ENCODE measurements around the gene MB.

- TF ChIP-seq EZH2 (IDR thresholded peaks at IDR 0.05; ENCODE audit: low read depth, unreplicated experiment) (no peak), CTCF (conservative IDR thresholded peaks at IDR 0.05; ENCODE audit: low read depth in 2 of 2) (no peak), CREB1 (CRISPR knock-in tag; IDR thresholded peaks at IDR 0.05; ENCODE audit: low read depth) (no peak), POLR2AphosphoS5 (IDR thresholded peaks at IDR 0.05; ENCODE audit: low read depth) (no peak), JUNB (IDR thresholded peaks at IDR 0.05; ENCODE audit: unreplicated experiment) (no peak), EZH2phosphoT487 (IDR thresholded peaks at IDR 0.05; ENCODE audit: unreplicated experiment) (no peak), ETS1 (IDR thresholded peaks at IDR 0.05) (no peak), ZNF114 (CRISPR knock-in tag; IDR thresholded peaks at IDR 0.05) (no peak), STAT1 (IDR thresholded peaks at IDR 0.05; ENCODE audit: unreplicated experiment) (no peak), NANOG (IDR thresholded peaks at IDR 0.05; ENCODE audit: borderline replicate concordance) (no peak), ZNF462 (CRISPR knock-in tag; IDR thresholded peaks at IDR 0.05) (no peak)
- TF ChIP-seq, protein P1, sequence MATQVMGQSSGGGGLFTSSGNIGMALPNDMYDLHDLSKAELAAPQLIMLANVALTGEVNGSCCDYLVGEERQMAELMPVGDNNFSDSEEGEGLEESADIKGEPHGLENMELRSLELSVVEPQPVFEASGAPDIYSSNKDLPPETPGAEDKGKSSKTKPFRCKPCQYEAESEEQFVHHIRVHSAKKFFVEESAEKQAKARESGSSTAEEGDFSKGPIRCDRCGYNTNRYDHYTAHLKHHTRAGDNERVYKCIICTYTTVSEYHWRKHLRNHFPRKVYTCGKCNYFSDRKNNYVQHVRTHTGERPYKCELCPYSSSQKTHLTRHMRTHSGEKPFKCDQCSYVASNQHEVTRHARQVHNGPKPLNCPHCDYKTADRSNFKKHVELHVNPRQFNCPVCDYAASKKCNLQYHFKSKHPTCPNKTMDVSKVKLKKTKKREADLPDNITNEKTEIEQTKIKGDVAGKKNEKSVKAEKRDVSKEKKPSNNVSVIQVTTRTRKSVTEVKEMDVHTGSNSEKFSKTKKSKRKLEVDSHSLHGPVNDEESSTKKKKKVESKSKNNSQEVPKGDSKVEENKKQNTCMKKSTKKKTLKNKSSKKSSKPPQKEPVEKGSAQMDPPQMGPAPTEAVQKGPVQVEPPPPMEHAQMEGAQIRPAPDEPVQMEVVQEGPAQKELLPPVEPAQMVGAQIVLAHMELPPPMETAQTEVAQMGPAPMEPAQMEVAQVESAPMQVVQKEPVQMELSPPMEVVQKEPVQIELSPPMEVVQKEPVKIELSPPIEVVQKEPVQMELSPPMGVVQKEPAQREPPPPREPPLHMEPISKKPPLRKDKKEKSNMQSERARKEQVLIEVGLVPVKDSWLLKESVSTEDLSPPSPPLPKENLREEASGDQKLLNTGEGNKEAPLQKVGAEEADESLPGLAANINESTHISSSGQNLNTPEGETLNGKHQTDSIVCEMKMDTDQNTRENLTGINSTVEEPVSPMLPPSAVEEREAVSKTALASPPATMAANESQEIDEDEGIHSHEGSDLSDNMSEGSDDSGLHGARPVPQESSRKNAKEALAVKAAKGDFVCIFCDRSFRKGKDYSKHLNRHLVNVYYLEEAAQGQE (IDR thresholded peaks at IDR 0.05; ENCODE audit: unreplicated experiment): no peak
These were observed 6.4 kb downstream of the MB start for GRCh38 chr22:35610741-35611140.
